NCI-H82 (cell line): ENCODE measurements around the gene SLC66A2.

Experiments used
- DNase-seq: peaks from one replicate; lab custom pipeline; 2025; lab: John Stamatoyannopoulos, UW

SLC66A2 gene

GRCh38 chr18:79919089-79919488 is 32.4 kb downstream of the SLC66A2 start:
- no peak for DNase-seq

GRCh38 chr18:79918615-79919011 is 32.8 kb downstream of the SLC66A2 start:
- no peak for DNase-seq

GRCh38 chr18:79917853-79918614 is 33.4 kb downstream of the SLC66A2 start:
- DNase-seq = no peak

GRCh38 chr18:79917169-79917852 is 34.1 kb downstream of the SLC66A2 start:
- DNase-seq = no peak

DNA sequence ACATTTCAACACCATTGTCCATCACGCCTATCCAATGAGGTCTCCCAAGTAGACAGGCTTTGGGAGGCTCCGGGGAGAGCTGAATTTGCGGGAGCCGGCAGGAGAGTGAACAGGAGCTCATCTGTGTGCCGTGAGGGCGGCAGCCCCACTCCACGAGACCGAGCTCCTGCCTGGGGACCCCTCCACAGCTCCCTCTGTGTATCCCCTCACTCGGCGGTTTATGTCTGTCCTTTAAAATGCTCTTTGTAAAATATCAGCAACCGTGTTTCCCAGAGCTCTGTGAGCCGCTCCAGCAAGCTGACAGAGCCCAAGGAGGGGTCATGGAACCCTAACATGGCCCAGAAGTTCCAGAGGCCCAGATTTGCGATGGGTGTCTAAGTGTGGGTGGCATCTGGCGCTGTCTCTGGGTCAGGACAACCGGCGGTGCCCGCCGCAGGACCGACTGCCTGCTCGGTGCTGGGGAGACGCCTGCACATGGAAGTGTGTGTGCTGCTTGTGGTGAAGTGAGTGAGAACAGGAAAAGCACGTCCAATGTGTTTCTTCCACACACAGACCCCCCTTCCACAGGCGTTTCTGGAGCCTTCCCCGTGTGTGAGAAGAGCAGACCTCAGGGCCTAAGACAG is 34.8 kb downstream of the SLC66A2 start:
- DNase-seq = no peak

- no peak for DNase-seq
Measured at GRCh38 chr18:79916128-79916494, 35.3 kb downstream of the SLC66A2 start.

DNA sequence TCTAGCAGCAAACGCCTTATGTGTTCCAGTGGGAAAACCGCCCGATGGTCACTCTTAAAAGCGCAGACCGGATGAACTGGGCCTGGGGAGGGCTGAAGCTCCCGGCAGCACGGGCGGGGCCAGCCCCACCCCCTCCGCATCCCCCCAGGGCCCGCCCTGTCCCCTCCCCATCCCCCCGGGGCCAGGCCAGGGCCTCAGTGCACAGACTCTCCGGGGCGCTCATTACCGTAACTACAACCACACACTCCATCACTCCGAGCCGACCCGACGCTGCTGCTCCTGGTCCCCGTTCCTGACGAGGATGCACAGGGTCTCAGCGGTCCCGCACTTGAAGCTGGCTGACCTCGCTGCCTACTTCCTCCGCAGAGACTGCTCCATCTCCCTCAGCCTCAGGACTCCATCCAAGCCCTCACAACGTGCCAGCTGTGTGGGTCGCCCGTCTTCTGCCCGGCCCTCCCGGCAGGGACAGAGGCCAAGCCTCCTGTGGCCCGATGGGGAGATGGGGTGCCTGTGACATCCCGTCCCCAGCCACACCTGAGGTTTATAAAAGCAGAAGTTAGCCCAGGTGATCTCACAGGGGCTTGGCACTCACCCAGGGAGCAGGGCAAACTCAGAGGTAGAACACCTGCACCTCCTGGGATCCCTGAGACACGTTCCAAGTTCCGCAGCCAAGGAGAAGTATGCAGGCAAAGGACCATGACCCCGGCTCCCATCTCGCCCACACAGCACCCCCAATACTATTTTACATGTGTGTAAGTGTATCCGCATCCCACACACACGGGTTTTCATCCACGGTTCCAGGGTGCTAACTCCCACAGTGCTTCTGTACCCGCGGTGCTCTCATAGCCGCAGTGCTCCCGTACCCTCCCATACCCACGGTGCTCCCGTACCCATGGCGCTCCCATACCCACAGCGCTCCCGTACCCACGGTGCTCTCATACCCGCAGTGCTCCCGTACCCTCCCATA is 36.0 kb downstream of the SLC66A2 start:
- no peak for DNase-seq

GRCh38 chr18:79914614-79915160 is 36.8 kb downstream of the SLC66A2 start:
- no peak for DNase-seq

DNA sequence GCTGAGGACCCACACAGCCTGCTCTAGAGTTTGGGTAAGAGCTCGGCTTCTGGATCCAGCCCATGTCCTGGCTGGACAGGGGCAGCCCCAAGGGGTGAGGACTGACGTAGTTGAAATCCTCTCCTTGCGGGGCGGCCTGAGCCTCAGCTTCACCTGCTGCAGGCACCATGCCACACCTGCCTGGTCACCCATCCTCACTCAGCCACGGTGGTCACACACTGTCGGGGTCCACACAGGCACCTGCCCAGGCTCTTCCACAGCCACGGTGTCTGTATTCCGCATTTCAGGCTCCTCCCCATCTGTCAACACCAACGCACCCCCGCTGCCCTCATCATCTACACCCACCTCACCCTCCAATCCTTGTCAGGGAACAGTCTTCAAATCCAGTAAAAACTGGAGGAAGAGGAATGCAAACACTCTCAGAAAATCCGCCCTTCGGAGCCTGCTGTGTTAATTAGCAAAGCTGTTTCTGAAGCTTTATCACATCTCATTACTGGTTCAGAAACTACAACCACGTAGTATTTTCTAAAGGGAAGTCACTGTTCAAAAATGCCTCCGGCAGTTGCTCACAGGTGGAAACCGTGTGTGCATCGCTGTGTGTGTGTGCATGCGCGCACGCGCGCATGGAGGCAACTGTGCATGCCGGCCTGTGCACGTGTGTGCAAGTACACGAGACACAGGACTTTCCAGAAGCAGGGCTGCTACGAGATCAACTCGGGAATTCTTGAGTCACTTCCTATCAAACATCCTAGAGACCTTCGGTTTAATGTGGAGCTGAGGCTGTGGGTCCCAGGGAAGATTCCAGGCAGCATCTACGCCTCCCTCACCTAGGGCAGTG is 38.2 kb downstream of the SLC66A2 start:
- DNase-seq = no peak

DNA sequence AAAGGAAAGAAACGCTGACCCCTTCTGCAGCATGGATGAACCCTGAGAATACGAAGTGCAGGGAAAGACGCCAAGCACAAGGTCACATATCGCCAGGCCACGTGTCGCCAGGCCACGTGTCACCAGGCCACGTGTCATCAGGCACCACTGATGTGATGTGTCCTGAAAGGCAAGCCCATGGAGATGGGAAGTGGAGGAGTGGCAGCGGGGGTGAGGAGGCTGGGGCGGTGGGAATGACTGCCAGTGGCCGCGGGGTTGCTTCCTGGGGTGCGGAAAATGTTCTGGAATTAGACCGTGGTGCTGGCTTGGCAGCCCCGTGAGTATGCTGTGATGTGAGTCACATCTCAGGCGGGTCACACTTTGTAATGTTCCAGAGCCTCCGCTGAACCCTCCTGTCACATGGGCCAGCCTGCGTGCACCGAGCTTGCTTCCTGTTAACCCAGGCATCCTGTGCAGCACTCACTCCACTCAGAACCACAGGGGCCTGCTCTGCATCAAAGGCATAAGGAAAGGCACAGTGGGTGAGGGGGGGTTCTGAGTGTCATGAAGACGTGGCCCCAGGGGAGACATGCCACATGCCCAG is 39.0 kb downstream of the SLC66A2 start:
- no peak for DNase-seq

DNA sequence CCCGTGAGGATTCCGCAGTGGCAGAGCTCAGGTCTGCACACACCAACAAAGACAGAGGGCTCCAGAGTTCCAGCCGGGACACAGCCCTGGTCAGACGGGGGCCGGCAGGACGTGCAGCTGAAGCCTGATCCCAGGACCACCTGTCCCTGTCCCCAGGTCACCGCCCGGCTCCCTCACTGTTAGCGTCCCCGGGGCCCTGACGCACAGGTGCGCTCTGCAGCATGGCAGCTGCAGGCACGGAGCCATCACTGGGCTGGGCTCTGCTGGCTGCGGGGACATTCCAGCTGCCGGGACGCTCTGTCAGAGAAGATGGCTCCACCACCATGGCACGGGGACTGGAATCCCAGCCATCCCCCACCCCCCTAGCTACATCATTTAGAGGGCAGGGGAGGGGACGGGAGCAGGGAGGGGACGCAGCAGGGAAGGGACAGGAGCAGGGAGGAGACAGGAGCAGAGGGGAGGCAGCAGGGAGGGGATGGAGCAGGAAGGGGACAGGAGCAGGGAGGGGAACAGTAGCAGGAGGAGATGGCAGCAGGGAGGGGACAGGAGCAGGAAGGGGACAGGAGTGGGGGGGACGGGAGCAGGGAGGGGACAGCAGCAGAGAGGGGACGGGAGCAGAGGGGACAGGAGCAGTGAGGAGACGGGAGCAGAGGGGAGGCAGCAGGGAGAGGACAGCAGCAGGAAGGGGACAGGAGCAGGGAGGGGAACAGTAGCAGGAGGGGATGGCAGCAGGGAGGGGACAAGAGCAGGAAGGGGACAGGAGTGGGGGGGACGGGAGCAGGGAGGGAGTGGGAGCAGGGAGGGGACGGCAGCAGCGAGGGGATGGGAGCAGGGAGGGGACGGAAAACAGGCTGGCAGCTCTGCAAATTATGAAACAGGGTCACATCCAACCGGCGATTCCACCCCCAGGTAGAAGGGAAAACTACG is 39.8 kb downstream of the SLC66A2 start:
- no peak for DNase-seq

- DNase-seq = no peak
Measured at GRCh38 chr18:79910563-79911343, 40.7 kb downstream of the SLC66A2 start.

DNA sequence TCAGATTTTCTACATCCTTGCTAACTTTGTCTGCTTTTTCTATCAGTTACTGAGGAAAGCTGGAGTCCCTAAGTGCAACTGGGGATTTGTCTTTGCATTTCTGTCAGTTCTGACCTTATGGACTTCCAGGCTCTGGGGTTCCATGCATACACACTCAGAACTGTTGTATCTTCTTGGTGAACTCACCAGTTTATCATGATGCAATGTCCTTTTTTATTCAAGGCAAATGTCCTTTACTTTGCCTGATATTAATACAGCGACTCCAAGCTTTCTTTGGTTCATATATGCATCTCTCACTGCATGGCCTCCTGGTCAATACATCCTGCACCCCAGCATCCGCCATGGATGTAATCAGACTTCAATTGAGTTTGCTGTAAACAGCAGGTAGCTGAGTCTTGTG is 44.7 kb downstream of the SLC66A2 start:
- no peak for DNase-seq

- no peak for DNase-seq
Measured at GRCh38 chr18:79905993-79906392, 45.5 kb downstream of the SLC66A2 start.

- no peak for DNase-seq
Measured at GRCh38 chr18:79905389-79905911, 46.0 kb downstream of the SLC66A2 start.

DNA sequence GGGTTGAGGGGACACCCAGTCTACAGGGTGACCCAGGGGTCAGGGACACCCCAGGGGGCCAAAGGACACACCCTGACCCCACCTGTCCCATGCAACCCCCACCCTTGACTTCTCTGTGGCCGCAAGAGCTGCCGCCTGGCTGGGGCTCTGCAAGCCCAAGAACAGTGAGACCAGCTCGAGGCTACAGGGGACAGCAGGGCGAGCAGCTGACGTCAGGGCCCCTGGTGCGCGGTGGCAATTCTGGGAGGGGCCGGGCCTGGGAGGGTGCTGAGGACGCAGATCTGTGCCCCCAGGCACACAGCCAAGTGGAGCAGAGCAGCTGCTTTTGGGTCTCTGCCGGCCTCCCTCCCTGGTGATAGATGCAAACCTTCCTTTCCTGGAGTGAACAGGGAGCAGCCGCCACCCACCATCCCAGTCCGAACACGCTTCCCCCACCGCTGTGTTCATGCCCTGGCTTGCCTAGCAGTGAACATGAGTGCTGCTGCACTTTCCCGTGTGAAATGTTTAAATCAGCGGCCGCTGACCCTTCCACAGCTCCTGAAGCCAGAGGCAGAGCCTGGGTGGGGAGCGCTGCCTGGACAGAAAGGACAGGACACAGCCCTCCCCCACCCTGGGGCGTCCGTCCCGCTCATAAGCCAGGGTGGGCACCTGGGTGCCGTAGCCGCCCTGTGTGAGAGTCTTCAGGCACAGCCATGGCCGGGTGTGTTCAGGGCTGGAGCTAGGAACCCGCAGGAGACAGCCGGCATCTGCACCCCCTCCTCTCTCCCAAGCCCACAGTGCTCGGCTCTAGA is 46.9 kb downstream of the SLC66A2 start:
- no peak for DNase-seq

DNA sequence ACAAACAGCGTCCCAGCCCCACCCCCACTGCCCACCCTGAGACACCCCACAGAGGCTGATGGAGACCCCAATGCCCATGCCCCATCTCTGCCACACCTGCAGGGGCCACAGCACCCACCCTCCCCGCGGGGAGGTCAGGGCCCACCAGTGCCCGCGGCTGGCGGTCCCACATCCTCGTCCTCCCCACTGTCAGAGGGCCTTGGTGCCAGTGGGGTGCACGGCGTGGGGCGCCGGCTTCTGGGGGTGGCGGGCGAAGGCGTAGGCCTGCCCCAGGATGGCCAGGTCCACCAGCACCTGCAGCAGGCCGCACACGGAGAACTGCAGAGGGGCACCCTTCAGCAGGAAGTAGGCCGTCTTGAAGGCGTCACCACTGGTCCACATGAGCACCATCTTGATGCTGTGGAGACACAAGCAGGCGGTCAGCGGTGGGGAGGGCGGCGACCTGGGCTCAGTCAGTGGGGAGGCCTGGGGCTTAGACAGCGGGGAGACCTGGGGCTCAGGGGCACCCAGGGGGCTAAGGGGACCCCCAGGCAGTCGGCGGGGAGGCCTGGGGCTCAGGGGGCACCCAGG is 47.6 kb downstream of the SLC66A2 start:
- no peak for DNase-seq
